A549 (cell line): Measurements from ENCODE around the gene LILRA6. TPM values are rescaled to one million over a fixed set of nuclear protein-coding genes. Genes with fewer than 3 reads are reported as not detected.

Experiments
- BHLHE40 ChIP-seq: IDR thresholded peaks from 2 replicates; pipeline ENCODE4 v1.6.1; 2012; ENCODE audit warnings: low read depth, low read length, inconsistent platforms
- CHD4 ChIP-seq: fragments of 200-600 bp; sonication (generic); IDR thresholded peaks from 2 replicates; pipeline ENCODE4 v1.6.1; 2016; ENCODE audit warnings: antibody characterized with exemption, mild to moderate bottlenecking, borderline replicate concordance
- EHF ChIP-seq: fragments of 250-450 bp; sonication (Bioruptor Pico); IDR thresholded peaks from 2 replicates; pipeline ENCODE4 v1.5.0; 2020; ENCODE audit warnings: mild to moderate bottlenecking
- FOSL2 ChIP-seq, 2 experiments: fragments of 450-650 bp in 1 of 2; fragments of >200 bp in 1 of 2; sonication (Bioruptor Twin) in 1 of 2; formaldehyde crosslinking; IDR thresholded peaks; 2 replicates each; pipeline versions ENCODE4 v1.5.0 to v1.6.1; 2016 to 2020; ENCODE audit warnings: mild to moderate bottlenecking in 1 of 2, moderate library complexity in 1 of 2
- FOXS1 ChIP-seq: fragments of 250-450 bp; sonication (Bioruptor Pico); IDR thresholded peaks from 2 replicates; pipeline ENCODE4 v1.5.0; 2020; ENCODE audit warnings: mild to moderate bottlenecking, moderate library complexity
- HDAC2 ChIP-seq: fragments of 200-600 bp; sonication (generic); IDR thresholded peaks from 2 replicates; pipeline ENCODE4 v1.6.1; 2016
- HOXA7 ChIP-seq: fragments of 250-450 bp; sonication (Bioruptor Pico); IDR thresholded peaks from 2 replicates; pipeline ENCODE4 v1.5.0; 2020; ENCODE audit warnings: mild to moderate bottlenecking, moderate library complexity
- JUNB ChIP-seq: fragments of >200 bp; sonication (Bioruptor Twin); formaldehyde crosslinking; IDR thresholded peaks from 2 replicates; pipeline ENCODE4 v1.6.1; 2016
- MAFK ChIP-seq: fragments of 450-650 bp; IDR thresholded peaks from 2 replicates; pipeline ENCODE4 v1.6.1; 2014; ENCODE audit not compliant: partially characterized antibody
- MYC ChIP-seq: IDR thresholded peaks from 2 replicates; pipeline ENCODE4 v1.6.1; 2012; ENCODE audit warnings: mild to moderate bottlenecking, inconsistent platforms, low read length, improper control_type of control experiment, borderline replicate concordance
- NR3C1 ChIP-seq: fragments of >200 bp; sonication (Bioruptor Twin); formaldehyde crosslinking; IDR thresholded peaks from 3 replicates; pipeline ENCODE4 v1.6.1; 2017
- PHF8 ChIP-seq: fragments of 200-600 bp; sonication (generic); IDR thresholded peaks from 2 replicates; pipeline ENCODE4 v1.6.1; 2016; ENCODE audit warnings: low read depth, mild to moderate bottlenecking, antibody characterized with exemption, moderate library complexity, borderline replicate concordance
- POLR2AphosphoS2 ChIP-seq: conservative IDR thresholded peaks from 2 replicates; pipeline ENCODE4 v1.6.1; 2012; ENCODE audit warnings: low read length, improper control_type of control experiment, inconsistent platforms
- RARB ChIP-seq: fragments of 250-450 bp; sonication (Bioruptor Pico); IDR thresholded peaks from 2 replicates; pipeline ENCODE4 v1.8.0; 2021; ENCODE audit warnings: mild to moderate bottlenecking, moderate library complexity
- TFCP2L1 ChIP-seq: fragments of 250-450 bp; sonication (Bioruptor Pico); IDR thresholded peaks from 2 replicates; pipeline ENCODE4 v1.5.0; 2021; ENCODE audit warnings: mild to moderate bottlenecking
- ZC3H11A ChIP-seq: fragments of 450-650 bp; IDR thresholded peaks from 2 replicates; pipeline ENCODE4 v1.6.1; 2014; ENCODE audit warnings: antibody characterized with exemption, mild to moderate bottlenecking
- polyA plus RNA-seq, 4 experiments: library from polyadenylated mRNA; depleted of rRNA in 3 of 4; stranded (reverse); fragments of >200 nt; fragmentation: RNase III in 1 of 4; extraction: RNeasy Plus Mini Kit Qiagen cat#74134 plus additional on column Dnase treatment in 1 of 4; gene quantifications; 2 replicates in 3 of 4; 3 replicates in 1 of 4; pipeline ENCODE4 v1.2.3, GENCODE V29; 2011 to 2017
- TF ChIP-seq, protein P1 (sequence below): fragments of 250-450 bp; sonication (Bioruptor Pico); IDR thresholded peaks from 2 replicates; pipeline ENCODE4 v1.5.0; 2020; ENCODE audit warnings: low read depth, mild to moderate bottlenecking, moderate library complexity
- TF ChIP-seq, protein P2 (sequence below): fragments of 200-600 bp; sonication (generic); IDR thresholded peaks from 2 replicates; pipeline ENCODE4 v1.6.1; 2016; ENCODE audit warnings: antibody characterized with exemption, mild to moderate bottlenecking, moderate library complexity
- TF ChIP-seq, protein P3 (sequence below): fragments of 450-650 bp; IDR thresholded peaks from 2 replicates; pipeline ENCODE4 v1.6.1; 2014; ENCODE audit warnings: antibody characterized with exemption
- TF ChIP-seq, protein P4 (sequence below): fragments of >200 bp; sonication (Bioruptor Twin); formaldehyde crosslinking; IDR thresholded peaks from 3 replicates; pipeline ENCODE4 v1.5.1; 2016
- TF ChIP-seq, protein P5 (sequence below): fragments of >200 bp; sonication (Bioruptor Twin); formaldehyde crosslinking; IDR thresholded peaks from 3 replicates; pipeline ENCODE4 v1.6.1; 2016

The LILRA6 gene
- polyA plus RNA-seq, 2 of the 4 experiments (the other 2 are of a cell fraction) = not detected

DNA sequence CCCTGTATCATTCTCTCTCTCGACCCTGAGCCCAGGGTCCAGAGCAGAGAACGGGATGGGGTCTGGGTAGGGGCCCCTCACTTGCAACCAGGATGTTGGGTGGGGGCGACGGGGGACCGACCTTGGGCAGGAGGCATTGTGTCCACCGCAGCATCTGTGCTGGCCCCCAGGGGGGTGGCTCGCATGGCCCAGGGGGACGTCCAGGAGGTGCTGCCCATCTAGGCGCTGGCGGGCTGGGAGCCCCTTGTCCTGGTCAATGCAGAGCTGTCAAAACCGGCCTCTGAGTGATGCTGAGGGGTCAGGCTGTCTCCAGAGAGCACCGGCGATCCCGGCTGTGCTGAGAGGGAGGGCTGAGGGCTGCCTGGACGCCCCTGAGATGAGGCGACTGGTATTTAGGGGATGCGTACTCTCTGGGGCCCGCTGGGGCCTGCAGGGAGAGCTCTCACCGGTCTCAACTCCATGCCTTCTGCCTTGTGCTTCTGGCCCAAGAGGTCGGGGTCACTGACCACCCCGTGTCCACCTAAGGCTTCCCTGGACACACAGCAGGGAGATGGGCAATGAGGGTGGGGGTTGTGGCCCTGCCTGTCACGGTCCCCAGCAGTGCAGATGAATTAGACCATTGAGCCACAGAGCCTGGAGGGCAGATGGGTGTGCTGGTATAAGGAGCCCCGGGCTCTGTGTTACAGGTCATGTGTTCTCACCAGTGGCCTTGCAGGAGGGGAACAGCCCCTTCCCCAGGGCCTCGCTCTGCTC, 33.4 kb downstream of the LILRA6 start (continued):
- TF ChIP-seq, protein P1, sequence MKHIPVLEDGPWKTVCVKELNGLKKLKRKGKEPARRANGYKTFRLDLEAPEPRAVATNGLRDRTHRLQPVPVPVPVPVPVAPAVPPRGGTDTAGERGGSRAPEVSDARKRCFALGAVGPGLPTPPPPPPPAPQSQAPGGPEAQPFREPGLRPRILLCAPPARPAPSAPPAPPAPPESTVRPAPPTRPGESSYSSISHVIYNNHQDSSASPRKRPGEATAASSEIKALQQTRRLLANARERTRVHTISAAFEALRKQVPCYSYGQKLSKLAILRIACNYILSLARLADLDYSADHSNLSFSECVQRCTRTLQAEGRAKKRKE (CRISPR knock-in tag) = no peak; the same call in 1 of the 2 replicates
- TF ChIP-seq NR3C1 = no peak
- TF ChIP-seq TFCP2L1 = peak; percentile 97
- TF ChIP-seq, protein P2, sequence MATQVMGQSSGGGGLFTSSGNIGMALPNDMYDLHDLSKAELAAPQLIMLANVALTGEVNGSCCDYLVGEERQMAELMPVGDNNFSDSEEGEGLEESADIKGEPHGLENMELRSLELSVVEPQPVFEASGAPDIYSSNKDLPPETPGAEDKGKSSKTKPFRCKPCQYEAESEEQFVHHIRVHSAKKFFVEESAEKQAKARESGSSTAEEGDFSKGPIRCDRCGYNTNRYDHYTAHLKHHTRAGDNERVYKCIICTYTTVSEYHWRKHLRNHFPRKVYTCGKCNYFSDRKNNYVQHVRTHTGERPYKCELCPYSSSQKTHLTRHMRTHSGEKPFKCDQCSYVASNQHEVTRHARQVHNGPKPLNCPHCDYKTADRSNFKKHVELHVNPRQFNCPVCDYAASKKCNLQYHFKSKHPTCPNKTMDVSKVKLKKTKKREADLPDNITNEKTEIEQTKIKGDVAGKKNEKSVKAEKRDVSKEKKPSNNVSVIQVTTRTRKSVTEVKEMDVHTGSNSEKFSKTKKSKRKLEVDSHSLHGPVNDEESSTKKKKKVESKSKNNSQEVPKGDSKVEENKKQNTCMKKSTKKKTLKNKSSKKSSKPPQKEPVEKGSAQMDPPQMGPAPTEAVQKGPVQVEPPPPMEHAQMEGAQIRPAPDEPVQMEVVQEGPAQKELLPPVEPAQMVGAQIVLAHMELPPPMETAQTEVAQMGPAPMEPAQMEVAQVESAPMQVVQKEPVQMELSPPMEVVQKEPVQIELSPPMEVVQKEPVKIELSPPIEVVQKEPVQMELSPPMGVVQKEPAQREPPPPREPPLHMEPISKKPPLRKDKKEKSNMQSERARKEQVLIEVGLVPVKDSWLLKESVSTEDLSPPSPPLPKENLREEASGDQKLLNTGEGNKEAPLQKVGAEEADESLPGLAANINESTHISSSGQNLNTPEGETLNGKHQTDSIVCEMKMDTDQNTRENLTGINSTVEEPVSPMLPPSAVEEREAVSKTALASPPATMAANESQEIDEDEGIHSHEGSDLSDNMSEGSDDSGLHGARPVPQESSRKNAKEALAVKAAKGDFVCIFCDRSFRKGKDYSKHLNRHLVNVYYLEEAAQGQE = no peak
- TF ChIP-seq, protein P3, sequence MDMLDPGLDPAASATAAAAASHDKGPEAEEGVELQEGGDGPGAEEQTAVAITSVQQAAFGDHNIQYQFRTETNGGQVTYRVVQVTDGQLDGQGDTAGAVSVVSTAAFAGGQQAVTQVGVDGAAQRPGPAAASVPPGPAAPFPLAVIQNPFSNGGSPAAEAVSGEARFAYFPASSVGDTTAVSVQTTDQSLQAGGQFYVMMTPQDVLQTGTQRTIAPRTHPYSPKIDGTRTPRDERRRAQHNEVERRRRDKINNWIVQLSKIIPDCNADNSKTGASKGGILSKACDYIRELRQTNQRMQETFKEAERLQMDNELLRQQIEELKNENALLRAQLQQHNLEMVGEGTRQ = no peak
- TF ChIP-seq MYC = no peak
- TF ChIP-seq BHLHE40 = no peak
- no peak for TF ChIP-seq PHF8
- no peak for TF ChIP-seq FOSL2 (IDR thresholded peaks at IDR 0.05)
- peak; percentile 13; the same call in 1 of the 2 replicates for TF ChIP-seq FOSL2 (CRISPR knock-in tag; IDR thresholded peaks at IDR 0.05)
- TF ChIP-seq HOXA7 = peak; percentile 88
- no peak for TF ChIP-seq FOXS1
- 0 out of 2 replicates have a peak, but pooled peaks have one; percentile 29 for TF ChIP-seq POLR2AphosphoS2
- no peak for TF ChIP-seq JUNB
- TF ChIP-seq MAFK = no peak
- no peak for TF ChIP-seq HDAC2
- TF ChIP-seq, protein P4, sequence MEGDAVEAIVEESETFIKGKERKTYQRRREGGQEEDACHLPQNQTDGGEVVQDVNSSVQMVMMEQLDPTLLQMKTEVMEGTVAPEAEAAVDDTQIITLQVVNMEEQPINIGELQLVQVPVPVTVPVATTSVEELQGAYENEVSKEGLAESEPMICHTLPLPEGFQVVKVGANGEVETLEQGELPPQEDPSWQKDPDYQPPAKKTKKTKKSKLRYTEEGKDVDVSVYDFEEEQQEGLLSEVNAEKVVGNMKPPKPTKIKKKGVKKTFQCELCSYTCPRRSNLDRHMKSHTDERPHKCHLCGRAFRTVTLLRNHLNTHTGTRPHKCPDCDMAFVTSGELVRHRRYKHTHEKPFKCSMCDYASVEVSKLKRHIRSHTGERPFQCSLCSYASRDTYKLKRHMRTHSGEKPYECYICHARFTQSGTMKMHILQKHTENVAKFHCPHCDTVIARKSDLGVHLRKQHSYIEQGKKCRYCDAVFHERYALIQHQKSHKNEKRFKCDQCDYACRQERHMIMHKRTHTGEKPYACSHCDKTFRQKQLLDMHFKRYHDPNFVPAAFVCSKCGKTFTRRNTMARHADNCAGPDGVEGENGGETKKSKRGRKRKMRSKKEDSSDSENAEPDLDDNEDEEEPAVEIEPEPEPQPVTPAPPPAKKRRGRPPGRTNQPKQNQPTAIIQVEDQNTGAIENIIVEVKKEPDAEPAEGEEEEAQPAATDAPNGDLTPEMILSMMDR = no peak
- TF ChIP-seq EHF (CRISPR knock-in tag) = peak; percentile 25
- TF ChIP-seq RARB (CRISPR knock-in tag) = peak; percentile 62
- TF ChIP-seq, protein P5, sequence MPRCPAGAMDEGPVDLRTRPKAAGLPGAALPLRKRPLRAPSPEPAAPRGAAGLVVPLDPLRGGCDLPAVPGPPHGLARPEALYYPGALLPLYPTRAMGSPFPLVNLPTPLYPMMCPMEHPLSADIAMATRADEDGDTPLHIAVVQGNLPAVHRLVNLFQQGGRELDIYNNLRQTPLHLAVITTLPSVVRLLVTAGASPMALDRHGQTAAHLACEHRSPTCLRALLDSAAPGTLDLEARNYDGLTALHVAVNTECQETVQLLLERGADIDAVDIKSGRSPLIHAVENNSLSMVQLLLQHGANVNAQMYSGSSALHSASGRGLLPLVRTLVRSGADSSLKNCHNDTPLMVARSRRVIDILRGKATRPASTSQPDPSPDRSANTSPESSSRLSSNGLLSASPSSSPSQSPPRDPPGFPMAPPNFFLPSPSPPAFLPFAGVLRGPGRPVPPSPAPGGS = no peak
- no peak for TF ChIP-seq CHD4
- TF ChIP-seq ZC3H11A = no peak
